Stimulated activated CD8-positive, alpha-beta memory T cell treated with anti-CD3 and anti-CD28 coated beads, Interleukin-2, amount 100 ng/mL, for 1 hour (primary cell): ENCODE measurements around the gene GAL.

ENCODE experiments used
- DNase-seq, 2 donors: peaks; one replicate each; pipeline ENCODE4 v3.0.0-alpha.2; 2020; ENCODE audit warnings: low read depth in 2 of 2

GAL gene

GRCh38 chr11:68680541-68681231 lies 3.7 kb upstream of the GAL start:
- no peak for DNase-seq

- no peak for DNase-seq
Observed at GRCh38 chr11:68682531-68682961, 1.8 kb upstream of the GAL start.

- no peak for DNase-seq
Observed at GRCh38 chr11:68683121-68683520, 1.2 kb upstream of the GAL start.

DNA sequence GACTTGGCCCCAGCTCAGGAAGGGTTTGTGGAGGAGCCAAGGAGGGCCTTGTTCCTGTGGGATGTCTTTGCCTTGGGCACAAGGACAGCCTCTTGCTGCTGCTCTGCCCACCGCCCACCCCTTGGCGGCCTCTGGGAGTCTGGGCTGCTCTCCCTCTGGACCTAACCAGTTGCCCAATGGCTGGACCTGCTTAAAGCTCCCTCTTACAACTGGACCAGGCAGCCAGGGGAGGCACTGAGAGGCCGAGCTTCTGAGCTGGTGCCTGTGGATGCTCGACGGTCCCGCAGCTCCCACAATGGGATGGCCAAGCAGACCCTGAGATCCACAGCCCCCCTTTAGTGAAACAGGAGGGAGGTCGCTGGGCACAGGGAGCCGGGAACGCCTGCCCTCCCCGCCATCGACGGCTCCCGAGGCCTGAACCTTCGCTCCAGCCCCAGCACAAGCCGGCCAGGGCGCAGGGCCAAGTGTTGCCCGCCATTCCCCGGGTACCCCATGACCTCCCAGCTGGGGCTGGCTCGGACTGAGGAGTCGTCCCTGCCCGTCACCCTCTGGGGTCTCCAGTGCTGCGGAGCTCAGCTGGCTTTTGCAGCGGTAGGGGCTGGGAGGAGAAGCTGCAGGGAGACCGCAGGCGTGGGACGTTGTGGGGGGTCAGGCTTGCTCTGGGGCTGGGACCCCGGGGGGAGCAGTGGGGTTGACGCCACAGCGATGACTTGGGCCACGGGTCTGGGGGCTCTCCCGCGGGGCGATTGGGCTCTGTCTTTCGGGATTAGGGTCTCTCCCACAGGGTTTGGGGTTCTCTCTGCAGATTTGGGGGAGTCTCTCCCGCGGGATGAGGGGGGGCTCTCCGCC lies 584 bp upstream of the GAL start:
- no peak for DNase-seq

- no peak for DNase-seq
Observed at GRCh38 chr11:68685656-68686380, 1.5 kb downstream of the GAL start.

DNA sequence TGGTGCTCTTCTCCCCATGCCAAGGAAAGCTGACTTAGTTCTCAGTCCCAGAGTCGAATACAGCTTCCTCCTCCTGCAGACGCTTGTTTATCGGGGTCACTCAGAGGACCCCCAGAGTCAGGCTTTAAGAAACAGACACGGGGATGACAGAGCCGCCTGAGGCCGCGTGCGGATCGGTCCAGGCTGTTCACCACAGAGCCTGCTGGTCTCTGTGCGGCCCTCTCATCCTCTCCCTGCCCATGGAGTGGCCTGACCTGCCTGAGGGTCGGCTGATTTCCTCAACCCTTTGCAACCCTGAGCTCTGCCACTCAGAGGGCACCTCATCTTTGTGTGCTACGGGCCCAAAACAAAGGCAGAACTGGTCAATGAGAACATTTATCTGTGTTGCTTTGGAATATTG lies 2.1 kb downstream of the GAL start:
- DNase-seq, result no peak

GRCh38 chr11:68687311-68687710 lies 3.0 kb downstream of the GAL start:
- DNase-seq, result no peak

- no peak for DNase-seq
Observed at GRCh38 chr11:68687986-68688385, 3.6 kb downstream of the GAL start.

GRCh38 chr11:68688881-68689280 lies 4.5 kb downstream of the GAL start:
- DNase-seq, result no peak

- DNase-seq, result no peak
Observed at GRCh38 chr11:68689737-68690625, 5.6 kb downstream of the GAL start.

- DNase-seq, result no peak
Observed at GRCh38 chr11:68690671-68691401, 6.5 kb downstream of the GAL start.

DNA sequence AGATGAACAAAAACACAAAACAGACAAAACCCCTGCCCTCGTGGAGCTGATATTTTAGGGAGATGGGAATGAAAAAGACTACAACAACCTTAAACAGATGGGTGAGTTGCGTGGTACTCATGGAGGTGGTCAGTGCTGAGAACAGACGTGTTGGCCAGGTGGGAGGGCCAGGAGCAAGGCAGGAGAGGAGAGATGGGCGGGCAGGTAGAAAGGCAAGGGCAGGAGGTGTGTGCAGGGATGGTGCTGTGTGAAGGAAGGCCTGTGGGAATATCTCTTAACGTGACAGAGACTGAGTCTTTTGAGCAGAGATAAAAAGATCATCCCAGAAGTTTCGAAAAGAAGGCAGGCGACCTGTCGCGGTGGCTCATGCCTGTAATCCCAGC lies 7.0 kb downstream of the GAL start:
- DNase-seq, result no peak

GRCh38 chr11:68692115-68692514 lies 7.8 kb downstream of the GAL start:
- no peak for DNase-seq

- DNase-seq, result no peak
Observed at GRCh38 chr11:68692871-68693483, 8.6 kb downstream of the GAL start.

DNA sequence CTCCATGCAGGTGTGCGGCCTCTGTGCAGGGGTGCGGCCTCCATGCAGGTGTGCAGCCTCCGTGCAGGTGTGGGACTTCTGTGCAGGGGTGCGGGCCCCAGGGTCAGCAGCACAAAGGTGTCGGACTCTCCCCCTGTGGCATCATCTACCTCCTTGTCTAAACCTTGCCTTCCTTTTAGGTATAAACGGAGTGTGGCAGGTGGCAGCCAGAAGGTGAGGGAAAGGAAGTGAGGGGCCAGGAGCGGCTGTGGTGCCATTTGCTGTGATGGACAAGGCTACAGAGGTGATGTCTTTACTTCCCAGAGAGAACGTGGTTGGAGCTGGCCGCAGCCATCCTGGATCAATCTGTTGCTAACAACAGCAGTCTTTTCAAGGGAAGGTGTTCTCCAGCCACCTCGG lies 9.1 kb downstream of the GAL start:
- DNase-seq, result no peak

- no peak for DNase-seq
Observed at GRCh38 chr11:68694431-68695297, 10.3 kb downstream of the GAL start.

GRCh38 chr11:68695531-68695930 lies 11.2 kb downstream of the GAL start:
- no peak for DNase-seq

GRCh38 chr11:68698993-68699392 lies 14.6 kb downstream of the GAL start:
- no peak for DNase-seq

- no peak for DNase-seq
Observed at GRCh38 chr11:68704887-68705286, 20.5 kb downstream of the GAL start.
